H9 (cell line): Measurements from ENCODE around the gene RUSF1. TPM values are rescaled to one million over a fixed set of nuclear protein-coding genes. Genes with fewer than 3 reads are reported as not detected.

Source experiments
- DNase-seq: peaks from one replicate; pipeline ENCODE4 v3.0.0-alpha.2; 2017
- H2AFZ ChIP-seq: one replicate; pipeline ENCODE4 v1.6.1; 2013; ENCODE audit warnings: mild to moderate bottlenecking, low read length, control low read depth, moderate library complexity
- H2AK5ac ChIP-seq: 2 replicates; pipeline ENCODE4 v1.6.1; 2013; ENCODE audit warnings: low read length, control low read depth, mixed read lengths; ENCODE audit not compliant: insufficient read length
- H2BK120ac ChIP-seq: one replicate; pipeline ENCODE4 v1.6.1; 2013; ENCODE audit warnings: low read depth, mild to moderate bottlenecking, low read length, control low read depth, inconsistent platforms; ENCODE audit not compliant: poor library complexity, severe bottlenecking
- H2BK12ac ChIP-seq: 2 replicates; pipeline ENCODE4 v1.6.1; 2013; ENCODE audit warnings: low read length, control low read depth, mixed read lengths, low read depth; ENCODE audit not compliant: insufficient read length
- H2BK15ac ChIP-seq: 2 replicates; pipeline ENCODE4 v1.6.1; 2013; ENCODE audit warnings: low read depth, low read length, control low read depth
- H2BK20ac ChIP-seq: one replicate; pipeline ENCODE4 v1.6.1; 2013; ENCODE audit warnings: low read depth, mild to moderate bottlenecking, low read length, control low read depth, inconsistent platforms; ENCODE audit not compliant: poor library complexity, severe bottlenecking
- H2BK5ac ChIP-seq: 2 replicates; pipeline ENCODE4 v1.6.1; 2013; ENCODE audit warnings: low read length, control low read depth, mixed read lengths; ENCODE audit not compliant: insufficient read length
- H3K14ac ChIP-seq: 2 replicates; pipeline ENCODE4 v1.6.1; 2013; ENCODE audit warnings: low read length, control low read depth; ENCODE audit not compliant: insufficient read depth
- H3K18ac ChIP-seq: 2 replicates; pipeline ENCODE4 v1.6.1; 2013; ENCODE audit warnings: low read depth, mild to moderate bottlenecking, mixed read lengths, low read length, control low read depth; ENCODE audit not compliant: insufficient read length
- H3K23ac ChIP-seq: 2 replicates; pipeline ENCODE4 v1.6.1; 2013; ENCODE audit warnings: low read length, control low read depth, mixed read lengths, low read depth; ENCODE audit not compliant: insufficient read length
- H3K23me2 ChIP-seq: 2 replicates; pipeline ENCODE4 v1.6.1; 2013; ENCODE audit warnings: low read depth, mild to moderate bottlenecking, mixed read lengths, low read length, control low read depth; ENCODE audit not compliant: insufficient read length, poor library complexity, severe bottlenecking
- H3K27ac ChIP-seq: 2 replicates; pipeline ENCODE4 v1.5.1; 2013; ENCODE audit warnings: low read length, control low read depth, mixed read lengths, low read depth; ENCODE audit not compliant: insufficient read length
- H3K27me3 ChIP-seq: 2 replicates; pipeline ENCODE4 v1.6.1; 2013; ENCODE audit warnings: low read length, control low read depth, inconsistent platforms; ENCODE audit not compliant: insufficient read depth
- H3K4ac ChIP-seq: 2 replicates; pipeline ENCODE4 v1.6.1; 2013; ENCODE audit warnings: low read depth, mild to moderate bottlenecking, control low read depth, inconsistent platforms, low read length, moderate library complexity
- H3K4me1 ChIP-seq: 2 replicates; pipeline ENCODE4 v1.6.1; 2013; ENCODE audit warnings: low read length, control low read depth, inconsistent platforms; ENCODE audit not compliant: insufficient read depth
- H3K4me2 ChIP-seq: 2 replicates; pipeline ENCODE4 v1.6.1; 2013; ENCODE audit warnings: low read length, control low read depth, mixed read lengths; ENCODE audit not compliant: insufficient read length, insufficient read depth
- H3K56ac ChIP-seq: 2 replicates; pipeline ENCODE4 v1.6.1; 2013; ENCODE audit warnings: low read depth, mild to moderate bottlenecking, mixed read lengths, low read length, control low read depth; ENCODE audit not compliant: insufficient read length
- H3K79me1 ChIP-seq: 2 replicates; pipeline ENCODE4 v1.6.1; 2013; ENCODE audit warnings: low read depth, mild to moderate bottlenecking, moderate library complexity, low read length, control low read depth, inconsistent platforms; ENCODE audit not compliant: insufficient read depth, poor library complexity, severe bottlenecking
- H3K79me2 ChIP-seq: 2 replicates; pipeline ENCODE4 v1.6.1; 2013; ENCODE audit warnings: low read length, control low read depth, inconsistent platforms; ENCODE audit not compliant: insufficient read depth
- H3K9ac ChIP-seq: 2 replicates; pipeline ENCODE4 v1.6.1; 2013; ENCODE audit warnings: low read length, control low read depth, mixed read lengths; ENCODE audit not compliant: insufficient read length; ENCODE audit errors: extremely low read depth
- H3K9me3 ChIP-seq: one replicate; pipeline ENCODE4 v1.6.1; 2013; ENCODE audit warnings: low read depth, low read length, inconsistent platforms; ENCODE audit not compliant: control insufficient read depth
- H3T11ph ChIP-seq: one replicate; pipeline ENCODE4 v1.6.1; 2013; ENCODE audit warnings: mild to moderate bottlenecking, low read length, control low read depth, inconsistent platforms
- H4K20me1 ChIP-seq: one replicate; pipeline ENCODE4 v1.6.1; 2013; ENCODE audit not compliant: control insufficient read depth, insufficient read length, insufficient read depth
- H4K5ac ChIP-seq: 2 replicates; pipeline ENCODE4 v1.6.1; 2013; ENCODE audit warnings: low read depth, mild to moderate bottlenecking, mixed read lengths, low read length, control low read depth; ENCODE audit not compliant: insufficient read length
- H4K8ac ChIP-seq: replicated peaks from 2 replicates; pipeline ENCODE4 v1.6.1; 2013; ENCODE audit warnings: low read length, control low read depth, mixed read lengths, low read depth; ENCODE audit not compliant: insufficient read length
- H4K91ac ChIP-seq: 2 replicates; pipeline ENCODE4 v1.6.1; 2013; ENCODE audit warnings: low read depth, mild to moderate bottlenecking, moderate library complexity, mixed read lengths, low read length, control low read depth; ENCODE audit not compliant: insufficient read length
- H3K27ac Mint-ChIP-seq, 3 experiments: 2 replicates in 2 of 3; 3 replicates in 1 of 3; pipeline ENCODE4 v1.8.0; 2020 to 2021; ENCODE audit warnings: mixed read lengths in 3 of 3, mild to moderate bottlenecking in 1 of 3, moderate library complexity in 1 of 3
- H3K27me3 Mint-ChIP-seq: 2 replicates; pipeline ENCODE4 v1.8.0; 2021; ENCODE audit warnings: low read depth, mild to moderate bottlenecking, moderate library complexity, mixed read lengths
- H3K36me3 Mint-ChIP-seq, 3 experiments: 2 replicates in 2 of 3; 3 replicates in 1 of 3; pipeline ENCODE4 v1.8.0; 2020 to 2021; ENCODE audit warnings: low read depth in 3 of 3, mixed read lengths in 3 of 3; ENCODE audit not compliant: insufficient read depth in 1 of 3
- H3K4me1 Mint-ChIP-seq, 2 experiments: 2 replicates each; pipeline ENCODE4 v1.8.0; 2020; ENCODE audit warnings: mixed read lengths in 2 of 2
- H3K4me3 Mint-ChIP-seq, 2 experiments: 2 replicates in 1 of 2; 3 replicates in 1 of 2; pipeline ENCODE4 v1.8.0; 2020 to 2021; ENCODE audit warnings: mild to moderate bottlenecking in 2 of 2, mixed read lengths in 2 of 2, moderate library complexity in 1 of 2
- H3K9me3 Mint-ChIP-seq, 2 experiments: 2 replicates in 1 of 2; 3 replicates in 1 of 2; pipeline ENCODE4 v1.8.0; 2020; ENCODE audit warnings: mild to moderate bottlenecking in 2 of 2, mixed read lengths in 2 of 2, moderate library complexity in 1 of 2
- CTCF ChIP-seq: fragments of 200-600 bp; sonication (generic); conservative IDR thresholded peaks from 3 replicates; pipeline ENCODE4 v1.8.0; 2021; ENCODE audit warnings: antibody characterized with exemption, mild to moderate bottlenecking
- WGBS: extraction: QIAGEN DNeasy Blood & Tissue Kit; methylation state at CpG from one replicate; pipeline ENCODE4 v1.1.7; 2013; ENCODE audit warnings: missing lambda C conversion rate, low lambda C conversion rate, mixed read lengths; ENCODE audit not compliant: insufficient read length; ENCODE audit errors: extremely low coverage; 5-methylcytosine and 5-hydroxymethylcytosine counted together
- total RNA-seq: library from RNA; stranded (reverse); gene quantifications from 2 replicates; pipeline ENCODE4 v1.2.1, GENCODE V29; 2021

Gene RUSF1
- total RNA-seq, 1 experiment from 2014 or later = 33.4 TPM

GRCh38 chr16:31508706-31509195 lies 560 bp upstream of the RUSF1 start:
- no peaks in the 10 kb centered on the region for H4K20me1 ChIP-seq
- H3K27me3 Mint-ChIP-seq = peaks cover 4% of the 10 kb centered on the region
- H2BK120ac ChIP-seq = no peak overlapping the region

More at GRCh38 chr16:31508706-31509195, 560 bp upstream of the RUSF1 start:
- H3K23ac ChIP-seq = no peak overlapping the region
- TF ChIP-seq CTCF = no peak
- H3K4me1 ChIP-seq = 0 out of 2 replicates have a peak, but pooled peaks cover 3% of the 10 kb centered on the region
- no peak overlapping the region for H2AK5ac ChIP-seq
- no peak for DNase-seq
- H3K27ac Mint-ChIP-seq = peak overlapping the region; percentile 87 to 90 (median 89)
- peak overlapping the region; percentile 92; the same call in 1 of the 2 replicates for H3K14ac ChIP-seq
- no peak overlapping the region for H3K56ac ChIP-seq
- peaks cover 13 to 19% of the 10 kb centered on the region in 2 experiments for H3K4me1 Mint-ChIP-seq
- no peaks in the 10 kb centered on the region for H3K79me2 ChIP-seq
- no CpG with 5 or more reads among the region's 6 CpGs for WGBS
- H3K4me2 ChIP-seq = peak overlapping the region; percentile 80
- H2BK5ac ChIP-seq = no peak overlapping the region
- no peak overlapping the region for H3K4ac ChIP-seq
- no peak overlapping the region for H3K18ac ChIP-seq
- no peaks in the 10 kb centered on the region for H3K9me3 ChIP-seq
- H3K4me3 Mint-ChIP-seq = peak overlapping the region; percentile 87 to 93
- no peaks in the 10 kb centered on the region for H3K79me1 ChIP-seq
- no peak overlapping the region for H2AFZ ChIP-seq
- no peak overlapping the region for H2BK12ac ChIP-seq
- no peak overlapping the region for H4K8ac ChIP-seq
- H4K91ac ChIP-seq = no peak overlapping the region
- no peak overlapping the region for H3T11ph ChIP-seq
- peak overlapping the region; percentile 82 for H3K9ac ChIP-seq
- peaks cover 6% of the 10 kb centered on the region for H3K23me2 ChIP-seq
- H2BK20ac ChIP-seq = no peak overlapping the region
- no peak overlapping the region for H2BK15ac ChIP-seq
- no peak overlapping the region for H4K5ac ChIP-seq
- peaks cover 0 to 2% of the 10 kb centered on the region in 2 experiments; a peak in 2 of 5 replicates for H3K9me3 Mint-ChIP-seq
- peaks cover 2 to 5% (median 3%) of the 10 kb centered on the region in 3 experiments; a peak in 4 of 7 replicates for H3K36me3 Mint-ChIP-seq
- H3K27me3 ChIP-seq = no peaks in the 10 kb centered on the region
- H3K27ac ChIP-seq = no peak overlapping the region
